Esophagus muscularis mucosa (tissue), 4 donors: ENCODE data around the gene GPR132. TPM values are rescaled to one million over a fixed set of nuclear protein-coding genes. Genes with fewer than 3 reads are reported as not detected.

ENCODE experiments used
- DNase-seq: peaks from one replicate; pipeline ENCODE4 v3.0.0-alpha.2; 2017; ENCODE audit errors: extremely low spot score
- H3K27ac ChIP-seq, 4 donors: fragments of 200-600 bp; sonication (generic); replicated peaks in 1 of 4; 1 replicate in 3 of 4; 2 replicates in 1 of 4; pipeline ENCODE4 v1.5.1; 2016 to 2019; ENCODE audit warnings: mild to moderate bottlenecking in 1 of 4
- H3K27me3 ChIP-seq, 4 donors: fragments of 200-600 bp; sonication (generic); one replicate each; pipeline versions ENCODE4 v1.5.1 to v1.6.0; 2016 to 2019
- H3K36me3 ChIP-seq, 4 donors: fragments of 200-600 bp; sonication (generic); one replicate each; pipeline ENCODE4 v1.5.1; 2016 to 2019
- H3K4me1 ChIP-seq, 4 donors: fragments of 200-600 bp; sonication (generic); one replicate each; pipeline ENCODE4 v1.5.1; 2016 to 2019
- H3K4me3 ChIP-seq, 4 donors: fragments of 200-600 bp; sonication (generic); 1 replicate in 2 of 4; 2 replicates in 2 of 4; pipeline ENCODE4 v1.5.1; 2016 to 2019; ENCODE audit warnings: mild to moderate bottlenecking in 4 of 4, moderate library complexity in 1 of 4
- H3K9me3 ChIP-seq, 4 donors: fragments of 200-600 bp; sonication (generic); 1 replicate in 3 of 4; 2 replicates in 1 of 4; pipeline ENCODE4 v1.5.1; 2016 to 2019
- EP300 ChIP-seq: sonication (generic); formaldehyde crosslinking; IDR thresholded peaks from one replicate; pipeline ENCODE4 v1.6.1; 2017; ENCODE audit warnings: antibody characterized with exemption
- POLR2A ChIP-seq: fragments of 450-650 bp; IDR thresholded peaks from one replicate; pipeline ENCODE4 v1.6.1; 2017; ENCODE audit warnings: antibody characterized with exemption, moderate library complexity, mild to moderate bottlenecking, low read depth
- POLR2AphosphoS5 ChIP-seq, 2 donors: sonication (generic); formaldehyde crosslinking; IDR thresholded peaks; one replicate each; pipeline ENCODE4 v1.6.1; 2017; ENCODE audit warnings: antibody characterized with exemption in 2 of 2
- WGBS: methylation state at CpG from one replicate; pipeline ENCODE4 v1.1.5; 2018; 5-methylcytosine and 5-hydroxymethylcytosine counted together
- intact Hi-C: fragments of 100-400 bp; cut with DNase I; formaldehyde crosslinking; loops from one replicate; pipeline ENCODE4 v1.15.1; 2023
- total RNA-seq, 4 donors: library from RNA; depleted of rRNA; stranded (reverse); fragments of >200 nt; gene quantifications; one replicate each; pipeline versions ENCODE4 v1.1.0 to v1.2.1, GENCODE V29; 2016
- TF ChIP-seq, protein P1 (sequence below), 3 experiments: fragments of 200-600 bp in 2 of 3; fragments of 450-650 bp in 1 of 3; sonication (generic) in 2 of 3; IDR thresholded peaks; one replicate each; pipeline ENCODE4 v1.5.1; 2017 to 2019; ENCODE audit warnings: antibody characterized with exemption in 3 of 3, mild to moderate bottlenecking in 2 of 3, moderate library complexity in 1 of 3

Gene GPR132
- total RNA-seq, 4 donors from 2014 or later: 1.2 to 8.0 (median 2.1) TPM

DNA sequence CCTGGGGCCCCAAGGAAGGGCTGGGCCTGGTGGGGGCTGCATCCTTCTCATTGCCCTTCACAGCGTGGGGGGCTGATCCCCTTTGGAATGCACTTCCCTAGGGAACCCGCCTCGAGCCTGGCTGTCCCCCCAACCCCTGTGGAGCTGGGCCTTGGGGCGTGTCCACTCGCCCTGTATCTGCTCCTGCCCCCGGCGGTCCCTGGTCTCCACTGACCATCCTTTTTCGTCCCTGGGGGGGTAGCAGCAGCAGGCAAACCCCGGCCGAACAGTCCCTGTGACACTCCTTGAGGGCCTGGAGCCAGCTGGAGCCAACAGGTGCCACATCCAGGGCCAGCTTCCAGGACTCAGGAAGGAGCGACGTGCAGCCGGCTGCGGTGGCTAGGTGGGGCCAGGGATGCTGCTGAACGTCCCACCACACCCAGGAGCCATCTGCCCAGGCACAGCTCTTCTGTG lies 9.4 kb upstream of the GPR132 start:
- intact Hi-C loops: no loop called here
- Histone ChIP-seq H3K9me3 (no peaks in the 10 kb centered on the region), H3K27ac (no peak overlapping the region), H3K4me1 (peaks cover 14 to 28% (median 19%) of the 10 kb centered on the region in 4 donors), H3K4me3 (no peak overlapping the region), H3K36me3 (no peaks in the 10 kb centered on the region), H3K27me3 (peaks cover 0 to 77% (median 17%) of the 10 kb centered on the region in 4 donors)
- DNase-seq: no peak
- WGBS: no CpG with 5 or more reads among the region's 15 CpGs
- no peak for TF ChIP-seq POLR2A
- TF ChIP-seq, protein P1, sequence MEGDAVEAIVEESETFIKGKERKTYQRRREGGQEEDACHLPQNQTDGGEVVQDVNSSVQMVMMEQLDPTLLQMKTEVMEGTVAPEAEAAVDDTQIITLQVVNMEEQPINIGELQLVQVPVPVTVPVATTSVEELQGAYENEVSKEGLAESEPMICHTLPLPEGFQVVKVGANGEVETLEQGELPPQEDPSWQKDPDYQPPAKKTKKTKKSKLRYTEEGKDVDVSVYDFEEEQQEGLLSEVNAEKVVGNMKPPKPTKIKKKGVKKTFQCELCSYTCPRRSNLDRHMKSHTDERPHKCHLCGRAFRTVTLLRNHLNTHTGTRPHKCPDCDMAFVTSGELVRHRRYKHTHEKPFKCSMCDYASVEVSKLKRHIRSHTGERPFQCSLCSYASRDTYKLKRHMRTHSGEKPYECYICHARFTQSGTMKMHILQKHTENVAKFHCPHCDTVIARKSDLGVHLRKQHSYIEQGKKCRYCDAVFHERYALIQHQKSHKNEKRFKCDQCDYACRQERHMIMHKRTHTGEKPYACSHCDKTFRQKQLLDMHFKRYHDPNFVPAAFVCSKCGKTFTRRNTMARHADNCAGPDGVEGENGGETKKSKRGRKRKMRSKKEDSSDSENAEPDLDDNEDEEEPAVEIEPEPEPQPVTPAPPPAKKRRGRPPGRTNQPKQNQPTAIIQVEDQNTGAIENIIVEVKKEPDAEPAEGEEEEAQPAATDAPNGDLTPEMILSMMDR (IDR thresholded peaks at IDR 0.05): no peak
- TF ChIP-seq EP300: no peak
- TF ChIP-seq POLR2AphosphoS5 (IDR thresholded peaks at IDR 0.05): no peak

DNA sequence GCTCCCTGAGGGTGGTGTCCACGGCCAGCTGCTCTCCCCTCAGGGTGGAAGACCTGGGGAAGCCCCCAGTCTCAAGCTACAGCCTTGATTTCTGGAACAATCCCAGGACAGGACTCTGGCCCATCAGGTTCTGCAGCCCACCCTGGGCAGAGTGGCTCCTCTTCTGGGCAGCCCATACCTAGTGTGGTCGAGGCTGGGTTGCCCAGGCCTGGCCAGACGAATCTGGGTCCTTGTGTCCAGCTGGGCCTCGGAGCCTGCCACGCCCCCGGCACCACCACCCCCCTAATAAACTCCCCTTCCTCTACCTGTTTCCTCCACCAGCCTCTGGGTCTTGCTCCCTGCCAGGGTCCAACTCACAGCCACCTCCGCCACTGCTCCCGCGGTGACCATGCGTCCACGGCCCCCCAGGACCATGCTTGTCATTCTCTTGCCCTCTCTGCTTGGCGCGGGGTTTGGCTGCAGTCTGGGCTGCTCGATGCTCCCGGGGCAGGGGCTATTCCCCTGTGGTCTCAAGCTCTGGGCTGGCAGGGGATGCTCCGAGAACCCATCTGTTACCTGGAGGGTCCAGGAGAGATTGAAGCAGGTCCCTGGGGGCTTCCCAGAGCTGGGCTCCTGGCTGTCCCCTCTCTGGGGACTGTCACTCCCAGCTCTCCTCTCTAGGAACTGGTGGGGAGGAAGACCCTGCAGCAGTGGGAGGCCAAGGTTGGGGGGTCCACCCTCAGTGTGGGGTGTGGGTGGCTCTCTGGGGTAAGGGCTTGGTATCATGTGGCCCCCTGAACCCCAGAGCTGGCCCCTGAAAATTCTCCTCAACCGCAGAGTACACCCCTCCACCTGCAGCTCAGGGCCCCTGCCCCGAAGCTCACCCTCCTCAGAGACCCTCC lies 8.7 kb upstream of the GPR132 start:
- 84% methylated on average over 15 of the region's 18 CpGs for WGBS
- TF ChIP-seq POLR2AphosphoS5 (IDR thresholded peaks at IDR 0.05) (no peak), POLR2A (no peak), EP300 (no peak)
- TF ChIP-seq, protein P1 (IDR thresholded peaks at IDR 0.05): no peak
- no peak for DNase-seq
- H3K4me1 ChIP-seq: peaks cover 14 to 28% (median 19%) of the 10 kb centered on the region in 4 donors
- peaks cover 0 to 84% (median 17%) of the 10 kb centered on the region in 4 donors for H3K27me3 ChIP-seq
- intact Hi-C loops: no loop called here
- H3K4me3 ChIP-seq: no peak overlapping the region
- no peak overlapping the region for H3K27ac ChIP-seq
- no peaks in the 10 kb centered on the region for H3K9me3 ChIP-seq
- H3K36me3 ChIP-seq: no peaks in the 10 kb centered on the region

DNA sequence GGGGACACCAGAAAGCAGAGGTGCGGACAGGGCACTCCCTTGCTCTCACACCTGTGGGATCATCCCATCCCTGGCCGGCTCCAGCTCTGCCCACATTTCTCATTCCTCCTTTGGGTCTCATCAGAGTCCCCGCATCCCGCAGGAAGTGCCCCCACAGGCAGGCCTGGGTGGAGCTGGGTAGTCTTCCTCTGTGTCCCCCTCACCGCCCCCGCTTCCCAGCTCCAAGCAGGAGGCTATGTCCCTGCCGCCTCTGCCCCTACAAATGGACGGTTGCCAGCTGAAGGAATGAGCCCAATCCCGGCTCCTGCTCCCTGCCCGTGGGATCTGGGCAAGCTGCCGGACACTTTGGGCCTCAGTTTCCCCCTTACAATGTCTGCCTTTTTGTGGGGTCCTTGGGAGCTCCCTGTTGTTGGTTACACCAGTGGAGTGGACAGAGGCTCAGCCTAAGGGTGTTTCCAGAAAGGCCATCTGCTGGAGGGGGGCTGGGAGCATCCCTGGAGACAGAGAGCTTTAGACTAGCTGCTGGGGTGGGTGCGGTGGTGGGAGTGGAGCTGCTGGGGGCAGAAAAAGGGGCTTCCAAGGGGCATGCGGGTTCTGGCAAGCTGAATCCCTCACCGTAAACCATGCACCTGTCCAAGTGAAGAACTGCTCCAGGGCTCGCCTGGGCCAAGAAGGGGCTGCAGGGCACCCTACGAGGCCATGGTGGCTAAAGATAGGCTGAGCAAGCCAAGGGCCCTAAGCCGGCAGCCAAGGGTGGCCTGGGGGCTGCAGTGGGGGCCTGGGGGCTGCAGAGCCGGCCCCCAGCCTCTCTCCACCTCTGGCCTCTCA lies 7.9 kb upstream of the GPR132 start:
- DNase-seq: no peak
- H3K9me3 ChIP-seq: no peaks in the 10 kb centered on the region
- intact Hi-C loops: no loop called here
- H3K4me3 ChIP-seq: no peak overlapping the region
- H3K27me3 ChIP-seq: peaks cover 0 to 91% (median 17%) of the 10 kb centered on the region in 4 donors
- H3K36me3 ChIP-seq: no peaks in the 10 kb centered on the region
- TF ChIP-seq POLR2A: no peak
- TF ChIP-seq POLR2AphosphoS5 (IDR thresholded peaks at IDR 0.05): no peak
- no peak for TF ChIP-seq EP300
- TF ChIP-seq, protein P1 (IDR thresholded peaks at IDR 0.05): no peak
- no peak overlapping the region for H3K27ac ChIP-seq
- WGBS: 74% methylated on average over 10 of the region's 18 CpGs
- peaks cover 14 to 28% (median 19%) of the 10 kb centered on the region in 4 donors for H3K4me1 ChIP-seq

DNA sequence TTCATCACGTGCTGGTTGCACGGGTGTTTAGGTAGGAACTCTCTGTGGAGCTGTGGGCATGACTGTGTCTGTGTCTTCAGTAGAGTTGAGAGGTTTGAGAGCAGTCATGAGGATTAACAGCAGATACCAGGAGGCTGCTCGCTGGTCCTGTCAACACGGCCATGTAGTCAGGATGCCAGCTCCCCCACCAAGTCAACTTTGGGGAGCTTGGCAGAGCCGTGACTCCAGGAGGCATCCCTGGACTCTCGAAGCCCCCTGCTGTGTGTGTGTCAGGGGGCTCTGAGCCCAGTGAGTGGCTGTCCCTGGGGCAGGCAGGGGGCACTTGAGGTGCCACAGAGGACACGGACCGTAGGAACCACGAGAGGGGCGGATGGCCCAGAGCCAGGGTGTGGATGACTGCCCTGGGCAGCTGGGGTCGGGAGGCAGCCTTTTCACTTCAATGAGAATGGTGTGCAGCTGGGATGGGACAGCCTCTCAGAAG lies 7.2 kb upstream of the GPR132 start:
- Histone ChIP-seq H3K27ac (no peak overlapping the region), H3K9me3 (no peaks in the 10 kb centered on the region), H3K36me3 (no peaks in the 10 kb centered on the region), H3K4me1 (peaks cover 14 to 28% (median 19%) of the 10 kb centered on the region in 4 donors), H3K4me3 (no peak overlapping the region), H3K27me3 (peaks cover 0 to 98% (median 17%) of the 10 kb centered on the region in 4 donors)
- WGBS: 71% methylated on average over 11 of the region's 11 CpGs
- intact Hi-C loops: no loop called here
- TF ChIP-seq, protein P1 (IDR thresholded peaks at IDR 0.05): no peak
- TF ChIP-seq EP300 (no peak), POLR2A (no peak), POLR2AphosphoS5 (IDR thresholded peaks at IDR 0.05) (no peak)
- DNase-seq: no peak
